Measurements from ENCODE around the gene NDUFAF3.

Gene NDUFAF3

GRCh38 chr3:49021813-49022687 is at the start of gene NDUFAF3:
TSS of gene NDUFAF3 (plus strand) at chr3:49022121. CDS start at chr3:49022145, 24 bp downstream.
- DNase-seq, result peak; percentile 94 to 98 (median 97)

DNA sequence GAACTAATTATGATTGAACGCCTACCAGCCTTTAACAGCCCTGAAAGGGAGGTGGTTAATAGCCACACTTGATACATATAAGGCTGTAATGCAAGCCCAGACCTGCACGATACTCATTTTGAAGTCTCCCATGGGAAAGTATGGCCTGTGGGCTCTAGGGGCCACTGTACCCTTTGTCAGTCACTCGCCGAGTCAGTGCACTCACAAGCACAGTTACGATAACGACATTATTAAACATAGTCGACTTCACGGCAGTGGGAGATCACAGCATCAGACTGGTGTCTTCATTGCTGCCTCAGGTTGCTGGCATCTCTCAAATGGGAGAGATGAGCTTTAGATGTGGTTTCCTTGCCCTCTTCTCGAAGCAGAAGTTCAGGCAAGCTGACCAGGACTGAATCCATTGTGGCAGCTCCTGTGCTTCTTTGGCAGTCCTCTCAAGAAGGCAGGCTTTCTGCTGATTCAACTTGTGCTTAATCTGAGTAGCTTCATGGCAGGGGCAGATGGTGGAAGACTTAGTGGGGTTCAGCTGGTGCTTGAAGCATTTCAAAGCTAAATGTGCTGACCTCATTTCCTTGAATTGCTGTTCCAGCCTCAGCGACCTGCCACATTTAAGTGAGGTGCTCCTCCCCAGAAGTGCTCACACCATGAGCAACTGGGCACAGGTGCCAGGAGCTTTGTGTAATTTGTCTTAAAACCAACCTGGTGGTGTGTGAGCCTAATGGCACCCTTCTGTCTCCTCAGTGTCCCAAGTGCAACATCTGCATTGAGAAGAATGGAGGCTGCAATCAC is 47.7 kb upstream of the NDUFAF3 start:
- peak in 1 of 3 experiments; percentile 4 for DNase-seq

GRCh38 chr3:48979451-48979850 is 42.5 kb upstream of the NDUFAF3 start:
- DNase-seq, result no peak

DNA sequence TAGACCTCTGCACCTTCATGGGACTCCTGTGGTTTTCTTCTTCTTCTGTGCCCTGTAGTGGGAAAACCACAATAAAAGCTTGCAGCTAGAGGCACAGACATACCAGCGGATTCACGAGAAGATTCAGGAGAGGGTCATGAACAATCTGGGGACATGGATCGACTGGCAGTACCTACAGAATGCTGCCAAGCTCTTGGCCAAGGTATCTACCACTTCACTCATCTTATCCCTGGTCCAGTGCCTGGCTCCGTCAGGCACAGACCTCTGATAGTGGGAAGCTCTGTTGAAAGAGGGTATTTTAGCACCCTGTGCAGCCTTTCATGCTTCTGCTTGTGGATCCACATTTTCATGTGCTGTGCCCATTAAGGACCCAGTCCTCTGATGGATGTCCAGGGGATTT is 41.6 kb upstream of the NDUFAF3 start:
- no peak for DNase-seq

DNA sequence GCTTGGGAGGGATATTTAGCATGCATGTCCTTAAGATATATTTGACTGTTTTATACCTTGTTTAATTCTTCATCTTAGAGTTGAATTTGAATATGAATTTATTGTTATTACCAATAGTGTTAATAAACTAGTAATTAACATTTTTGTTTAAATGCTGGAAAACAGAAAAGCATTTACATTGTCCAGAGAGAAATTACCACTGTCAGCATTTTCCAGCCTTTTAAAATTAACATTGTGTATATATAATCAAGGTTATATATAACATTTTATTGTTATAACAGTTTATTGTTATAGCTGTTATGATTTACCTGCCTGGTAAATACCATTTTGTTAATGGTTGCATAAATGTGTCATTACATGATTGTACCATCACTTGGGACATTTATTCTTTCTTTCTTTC is 39.9 kb upstream of the NDUFAF3 start:
- DNase-seq, result no peak

- DNase-seq, result no peak
Measured at GRCh38 chr3:48982686-48983085, 39.2 kb upstream of the NDUFAF3 start.

- no peak for DNase-seq
Measured at GRCh38 chr3:48983096-48983495, 38.8 kb upstream of the NDUFAF3 start.

DNA sequence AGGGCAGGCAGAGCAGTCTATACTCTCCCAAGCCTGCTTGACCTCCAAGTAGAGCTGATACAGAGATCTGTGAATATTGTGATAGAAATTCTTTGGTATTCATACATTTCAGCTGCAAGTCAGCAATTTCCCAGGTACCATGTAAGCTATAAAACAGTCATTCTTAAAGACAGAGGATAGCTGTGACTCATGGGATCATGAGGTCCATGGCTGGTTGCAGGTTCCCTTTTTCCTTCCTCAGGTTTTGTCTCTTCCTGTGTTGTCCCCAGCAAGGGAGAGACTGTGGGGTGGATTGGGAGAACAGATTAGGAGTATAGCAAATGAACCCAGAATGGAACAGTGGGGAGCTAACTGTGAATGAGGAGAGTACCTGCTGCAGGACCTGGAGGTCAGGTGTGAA is 37.3 kb upstream of the NDUFAF3 start:
- no peak for DNase-seq

- DNase-seq, result no peak
Measured at GRCh38 chr3:48985831-48986376, 36.0 kb upstream of the NDUFAF3 start.

DNA sequence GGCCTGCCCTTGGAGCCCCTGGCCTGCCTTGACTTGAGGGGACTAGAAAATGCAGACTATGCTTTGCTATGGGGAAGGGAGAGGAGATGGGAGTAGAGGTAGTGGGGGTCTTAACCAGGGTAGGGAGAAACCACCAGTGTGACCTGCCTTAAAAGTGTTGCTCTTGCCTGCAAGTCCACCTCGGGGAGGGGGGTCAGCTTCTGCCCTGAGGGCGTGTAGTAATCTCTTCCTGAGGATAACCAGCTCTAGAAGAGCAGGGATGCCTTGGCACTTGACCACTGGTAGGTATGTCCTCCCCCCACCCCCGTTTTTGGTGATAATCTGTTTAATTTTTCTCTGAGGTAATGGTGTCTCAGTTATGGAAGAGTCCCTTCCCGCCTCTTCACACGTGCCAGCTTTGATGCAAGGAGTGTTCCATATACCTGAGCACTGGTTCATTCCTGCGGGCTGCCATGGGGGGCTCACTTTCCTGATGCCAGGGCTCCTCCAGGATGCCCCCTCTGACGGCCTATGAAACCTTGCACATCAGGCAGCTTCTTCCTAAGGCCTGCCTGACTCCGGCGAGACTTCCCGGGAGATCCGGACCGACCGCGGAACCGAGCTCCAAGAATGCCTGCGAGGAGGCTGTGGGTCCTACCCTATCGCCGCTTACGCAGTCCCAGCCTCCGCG is 32.7 kb upstream of the NDUFAF3 start:
- peak in 1 of 3 experiments; percentile 33 for DNase-seq

DNA sequence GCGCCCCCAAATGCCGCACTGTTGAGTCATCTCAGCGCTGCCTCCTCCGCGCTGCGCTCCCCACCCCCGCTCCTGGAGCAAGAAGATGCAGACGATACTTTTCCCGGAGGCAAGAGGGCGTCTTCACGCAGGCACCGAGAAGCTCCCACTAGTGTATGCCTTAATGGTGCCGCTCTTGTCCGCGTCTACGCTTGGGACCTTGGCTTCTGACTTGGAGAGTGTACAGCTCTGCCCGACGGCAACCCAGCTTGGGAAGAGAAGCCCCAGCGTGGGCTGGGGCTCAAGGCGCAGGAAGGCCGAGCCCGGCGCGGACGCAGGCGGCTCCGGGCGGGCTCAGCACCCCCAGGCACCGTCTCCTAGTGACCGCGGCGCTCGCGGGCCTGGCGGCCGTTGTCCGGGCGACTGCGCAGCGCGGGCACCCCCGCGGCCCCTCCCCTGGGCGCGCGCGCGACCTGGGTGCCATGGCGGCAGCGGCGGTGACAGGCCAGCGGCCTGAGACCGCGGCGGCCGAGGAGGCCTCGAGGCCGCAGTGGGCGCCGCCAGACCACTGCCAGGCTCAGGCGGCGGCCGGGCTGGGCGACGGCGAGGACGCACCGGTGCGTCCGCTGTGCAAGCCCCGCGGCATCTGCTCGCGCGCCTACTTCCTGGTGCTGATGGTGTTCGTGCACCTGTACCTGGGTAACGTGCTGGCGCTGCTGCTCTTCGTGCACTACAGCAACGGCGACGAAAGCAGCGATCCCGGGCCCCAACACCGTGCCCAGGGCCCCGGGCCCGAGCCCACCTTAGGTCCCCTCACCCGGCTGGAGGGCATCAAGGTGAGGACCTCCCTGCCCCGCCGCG is 31.9 kb upstream of the NDUFAF3 start, which contains the start of gene P4HTM:
P4HTM (plus strand) TSS at position 446 of the 840 bp plus-strand sequence; CDS start at position 462, 16 bp downstream.
- DNase-seq, result peak; percentile 69 to 88 (median 81)

DNA sequence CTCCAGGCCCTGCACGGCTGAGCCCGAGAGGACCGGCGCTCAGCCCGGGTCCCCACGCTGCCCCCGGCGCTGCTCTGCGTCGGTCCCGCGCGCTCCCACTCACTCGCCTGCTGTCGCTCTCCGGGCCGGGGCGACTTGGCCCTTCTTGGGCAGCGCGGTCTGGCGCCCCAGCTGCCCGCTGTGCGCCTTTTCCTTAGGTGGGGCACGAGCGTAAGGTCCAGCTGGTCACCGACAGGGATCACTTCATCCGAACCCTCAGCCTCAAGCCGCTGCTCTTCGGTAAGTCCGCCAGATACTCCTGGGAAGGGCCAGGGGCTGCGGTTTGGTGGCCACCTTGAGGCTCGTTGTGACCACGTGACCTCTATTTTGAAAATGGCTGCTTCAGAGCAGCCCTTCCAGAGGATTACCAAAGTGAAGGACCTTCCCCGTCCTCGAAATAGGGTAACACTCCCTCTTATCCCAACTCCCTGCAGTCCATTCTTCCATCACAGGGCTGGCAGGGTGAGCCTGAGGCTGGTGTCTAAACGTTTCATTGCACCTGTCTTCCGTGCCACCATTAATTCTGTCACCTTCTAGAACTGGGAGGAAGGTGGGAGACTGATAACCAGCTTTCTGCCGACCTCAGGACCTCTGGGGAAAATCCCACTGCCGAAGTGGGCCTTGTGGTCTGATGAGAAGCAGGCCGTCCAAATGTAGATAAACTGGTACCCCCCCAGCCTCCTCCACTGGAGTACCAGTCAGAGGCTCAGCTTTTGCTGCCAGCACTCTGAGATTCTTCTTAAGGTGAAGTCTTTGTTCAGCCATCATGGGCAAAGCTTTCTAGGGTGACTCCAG is 31.1 kb upstream of the NDUFAF3 start:
- DNase-seq, result peak; percentile 37 to 73 (median 65)

GRCh38 chr3:48991851-48992545 is 29.9 kb upstream of the NDUFAF3 start:
- DNase-seq, result no peak

- no peak for DNase-seq
Measured at GRCh38 chr3:48993834-48994233, 28.1 kb upstream of the NDUFAF3 start.

DNA sequence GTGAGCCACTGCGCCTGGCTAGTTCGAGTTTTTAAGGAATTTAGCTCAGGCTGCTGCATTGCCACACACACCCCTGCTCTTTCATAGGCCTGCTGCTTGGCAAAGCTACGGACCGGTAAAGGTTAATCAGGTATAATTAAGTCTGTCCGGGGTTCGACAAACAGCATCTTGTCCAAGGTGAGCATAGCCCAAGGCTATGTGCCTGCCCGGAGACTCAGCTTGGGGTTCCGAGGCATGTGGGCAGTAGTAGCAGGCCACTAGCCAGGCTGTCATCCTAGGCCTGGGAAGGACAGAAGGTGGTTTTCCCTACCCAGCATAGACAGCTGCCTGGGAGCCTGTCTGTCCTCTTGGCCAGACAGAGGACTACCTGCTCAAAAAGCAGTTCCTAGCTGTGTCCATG is 25.3 kb upstream of the NDUFAF3 start:
- DNase-seq, result no peak

DNA sequence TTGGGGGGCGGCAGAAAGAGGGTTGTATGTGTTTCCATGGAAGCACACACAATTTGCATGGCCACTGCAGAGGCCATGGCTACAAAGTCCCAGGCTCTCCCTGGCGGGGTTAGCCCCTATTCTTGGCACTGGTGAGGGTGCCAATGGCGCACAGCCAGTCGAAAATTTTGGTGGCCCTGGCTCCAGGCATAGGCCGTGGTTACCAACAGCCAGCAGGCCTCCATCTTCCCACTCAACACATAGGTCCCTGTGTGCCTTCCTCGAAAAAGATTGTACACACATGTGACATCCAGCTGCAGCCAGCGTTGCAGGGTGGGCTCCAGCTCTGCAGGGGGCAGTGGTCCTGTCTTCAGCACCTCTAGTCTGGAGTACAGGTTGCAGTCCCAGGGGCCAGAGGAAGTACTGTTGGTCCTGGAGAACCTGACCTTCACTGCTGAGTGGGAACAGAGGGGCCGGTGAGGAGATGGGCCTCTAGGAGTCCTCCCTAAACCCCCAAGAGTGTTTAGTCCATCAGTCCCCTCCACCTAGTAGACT is 24.8 kb upstream of the NDUFAF3 start:
- DNase-seq, result no peak

- peak; percentile 85 to 92 (median 86) for DNase-seq
Measured at GRCh38 chr3:48997714-48998637, 23.9 kb upstream of the NDUFAF3 start.

- peak; percentile 7 to 86 (median 62) for DNase-seq
Measured at GRCh38 chr3:48999085-48999858, 22.6 kb upstream of the NDUFAF3 start.
